HUES48 (cell line): ENCODE data around the gene PLXDC2.

Experiments
- H3K27ac ChIP-seq: one replicate; pipeline ENCODE4 v1.7.0; 2013; ENCODE audit warnings: low read depth, low read length, inconsistent platforms
- H3K27me3 ChIP-seq: 2 replicates; pipeline ENCODE4 v1.6.1; 2013; ENCODE audit warnings: mild to moderate bottlenecking, low read length; ENCODE audit not compliant: control insufficient read depth, insufficient read depth
- H3K36me3 ChIP-seq: 2 replicates; pipeline ENCODE4 v1.6.1; 2013; ENCODE audit warnings: low read length; ENCODE audit not compliant: control insufficient read depth, insufficient read depth
- H3K4me1 ChIP-seq: 2 replicates; pipeline ENCODE4 v1.6.1; 2013; ENCODE audit warnings: mild to moderate bottlenecking, low read length; ENCODE audit not compliant: control insufficient read depth, insufficient read depth
- H3K4me3 ChIP-seq: 2 replicates; pipeline ENCODE4 v1.5.1; 2013; ENCODE audit warnings: mild to moderate bottlenecking, low read depth, low read length
- H3K9ac ChIP-seq: 2 replicates; pipeline ENCODE4 v1.6.1; 2013; ENCODE audit warnings: mild to moderate bottlenecking, low read depth, low read length, moderate library complexity
- H3K9me3 ChIP-seq: 2 replicates; pipeline ENCODE4 v1.6.1; 2013; ENCODE audit warnings: low read length; ENCODE audit not compliant: control insufficient read depth, insufficient read depth

The PLXDC2 gene

DNA sequence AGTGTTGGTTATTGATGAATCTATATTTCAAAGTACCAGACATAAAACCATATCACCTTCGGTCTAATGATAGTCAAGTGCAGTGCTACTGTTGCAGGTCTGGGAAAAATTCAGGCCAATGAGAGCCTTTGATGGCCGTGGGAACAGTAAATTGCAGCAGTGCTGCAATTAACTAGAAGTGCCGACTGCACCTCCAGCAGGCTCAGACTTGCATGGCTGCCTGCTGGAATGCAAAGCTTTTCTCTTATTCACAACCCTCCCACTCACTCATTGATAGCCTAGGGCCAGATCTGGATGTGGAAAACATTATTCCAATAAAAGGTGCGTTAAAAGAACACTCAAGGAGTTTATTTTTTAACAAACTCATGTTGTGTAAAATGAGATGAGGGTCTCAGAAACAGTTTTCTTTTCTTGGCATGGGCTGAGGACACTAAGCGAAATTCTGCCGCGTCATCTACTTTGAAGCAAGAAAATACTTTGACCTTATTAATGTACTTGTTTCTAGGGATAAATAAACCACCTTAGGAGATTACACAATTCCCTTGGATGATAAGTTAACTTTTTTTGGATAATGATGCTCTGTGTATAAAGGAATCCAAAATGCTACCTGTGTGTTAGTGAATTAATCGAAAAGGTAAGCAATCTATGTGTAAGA, 17.1 kb downstream of the PLXDC2 start:
- Histone ChIP-seq H3K4me1 (peaks cover 55% of the 10 kb centered on the region), H3K36me3 (no peaks in the 10 kb centered on the region), H3K27me3 (no peaks in the 10 kb centered on the region), H3K4me3 (no peak overlapping the region), H3K9ac (no peak overlapping the region), H3K27ac (peak overlapping the region; percentile 55), H3K9me3 (no peaks in the 10 kb centered on the region)

DNA sequence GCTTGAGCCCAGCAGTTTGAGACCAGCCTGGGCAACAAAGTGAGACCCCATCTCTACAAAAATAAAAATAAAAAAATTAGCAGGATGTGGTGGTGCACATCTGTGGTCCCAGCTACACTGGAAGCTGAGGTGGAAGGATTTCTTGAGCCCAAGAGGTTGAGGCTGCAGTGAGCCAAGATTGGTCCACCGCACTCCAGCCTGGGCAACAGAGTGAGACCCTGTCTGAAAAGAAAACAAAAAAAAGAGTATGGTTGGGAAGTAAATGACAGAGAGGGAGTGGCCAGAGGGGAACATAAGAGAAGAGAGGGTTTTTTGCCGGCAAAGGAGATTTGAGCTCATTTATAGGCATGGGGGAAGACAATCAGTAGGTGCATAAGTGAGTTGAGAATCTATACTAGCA, 19.7 kb downstream of the PLXDC2 start:
- H3K9ac ChIP-seq = no peak overlapping the region
- H3K36me3 ChIP-seq = no peaks in the 10 kb centered on the region
- no peaks in the 10 kb centered on the region for H3K9me3 ChIP-seq
- H3K4me1 ChIP-seq = peaks cover 49% of the 10 kb centered on the region
- H3K4me3 ChIP-seq = no peak overlapping the region
- no peak overlapping the region for H3K27ac ChIP-seq
- no peaks in the 10 kb centered on the region for H3K27me3 ChIP-seq

DNA sequence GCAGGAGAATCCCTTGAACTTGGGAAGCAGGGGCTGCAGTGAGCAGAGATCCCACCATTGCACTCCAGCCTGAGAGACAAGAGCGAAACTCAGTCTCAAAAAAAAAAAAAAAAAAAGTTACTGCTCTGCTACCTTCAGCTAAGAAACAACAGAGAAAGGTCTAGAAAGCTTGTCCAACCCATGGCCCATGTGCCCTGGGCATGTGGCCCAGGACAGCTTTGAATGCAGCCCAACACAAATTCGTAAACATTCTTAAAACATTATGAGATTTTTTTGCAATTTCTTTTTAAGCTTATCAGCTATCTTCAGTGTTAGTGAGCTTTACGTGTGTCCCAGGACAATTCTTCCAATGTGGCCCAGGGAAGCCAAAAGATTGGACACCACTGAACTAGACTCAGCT, 22.9 kb downstream of the PLXDC2 start:
- Histone ChIP-seq H3K4me1 (peaks cover 51% of the 10 kb centered on the region), H3K4me3 (no peak overlapping the region), H3K36me3 (no peaks in the 10 kb centered on the region), H3K9ac (no peak overlapping the region), H3K27me3 (no peaks in the 10 kb centered on the region), H3K27ac (no peak overlapping the region), H3K9me3 (no peaks in the 10 kb centered on the region)

DNA sequence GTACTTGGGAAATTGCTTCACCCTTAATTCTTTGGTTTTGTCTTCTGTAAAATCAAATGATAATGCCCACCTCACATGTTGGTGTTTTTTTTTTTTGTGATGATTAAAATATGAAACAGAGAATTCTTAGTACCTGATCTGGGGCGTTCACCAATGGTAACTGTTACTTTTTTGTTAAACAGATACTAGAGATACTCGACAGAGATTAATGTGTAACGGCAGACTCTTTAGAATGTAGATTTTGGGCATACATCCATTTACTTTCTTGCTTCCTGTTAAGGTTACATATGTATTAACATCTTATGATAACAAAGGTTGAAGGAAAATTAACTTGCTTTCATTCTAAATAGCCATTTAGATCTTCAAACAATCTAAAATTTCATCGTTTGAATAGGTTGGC, 23.3 kb downstream of the PLXDC2 start:
- Histone ChIP-seq H3K27ac (peak overlapping the region; percentile 25), H3K9ac (no peak overlapping the region), H3K4me3 (no peak overlapping the region), H3K9me3 (no peaks in the 10 kb centered on the region), H3K36me3 (no peaks in the 10 kb centered on the region), H3K4me1 (peaks cover 51% of the 10 kb centered on the region), H3K27me3 (no peaks in the 10 kb centered on the region)

DNA sequence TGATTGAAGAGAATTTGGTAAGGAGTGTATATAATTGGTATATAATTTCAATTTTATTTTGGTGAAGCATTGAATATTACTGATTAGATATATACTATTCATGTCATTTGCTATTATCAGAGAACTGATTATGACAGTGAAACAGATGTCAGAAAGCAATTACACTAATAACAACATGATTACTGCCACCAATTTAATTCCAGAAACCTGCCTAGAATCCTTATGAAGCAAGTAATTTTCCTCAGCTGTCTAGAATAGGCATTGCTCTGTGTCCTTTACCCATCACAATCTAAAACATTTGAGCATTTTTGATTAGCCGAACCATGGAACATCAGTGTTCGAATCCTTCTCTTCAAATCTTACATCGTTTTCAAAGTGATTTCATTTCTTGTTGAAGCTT, 24.5 kb downstream of the PLXDC2 start:
- Histone ChIP-seq H3K4me3 (no peak overlapping the region), H3K27me3 (no peaks in the 10 kb centered on the region), H3K9me3 (no peaks in the 10 kb centered on the region), H3K27ac (no peak overlapping the region), H3K9ac (no peak overlapping the region), H3K36me3 (no peaks in the 10 kb centered on the region), H3K4me1 (peaks cover 58% of the 10 kb centered on the region)

DNA sequence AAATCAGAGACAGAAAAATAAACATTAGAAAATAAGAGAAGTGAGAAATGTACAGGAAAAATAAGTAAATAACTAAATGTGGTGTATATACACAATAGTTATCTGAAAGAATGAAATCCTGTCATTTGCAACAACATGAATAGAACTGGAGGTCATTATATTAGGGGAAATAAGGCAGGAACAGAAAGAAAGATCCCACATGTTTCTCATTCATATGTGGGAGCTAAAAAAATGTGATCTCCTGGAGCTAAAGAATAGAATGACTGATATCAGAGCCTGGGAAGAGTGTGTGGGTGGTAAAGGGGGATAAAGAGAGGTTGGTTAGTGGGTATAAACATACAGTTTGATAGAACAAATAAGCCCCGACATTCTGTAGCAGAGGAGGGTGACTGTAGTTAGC, 27.3 kb downstream of the PLXDC2 start:
- 0 out of 2 replicates have a peak overlapping the region, but pooled peaks have one; percentile 5 for H3K4me3 ChIP-seq
- H3K9me3 ChIP-seq = no peaks in the 10 kb centered on the region
- no peak overlapping the region for H3K9ac ChIP-seq
- no peaks in the 10 kb centered on the region for H3K27me3 ChIP-seq
- peak overlapping the region; percentile 52 for H3K27ac ChIP-seq
- no peaks in the 10 kb centered on the region for H3K36me3 ChIP-seq
- H3K4me1 ChIP-seq = peaks cover 60% of the 10 kb centered on the region

DNA sequence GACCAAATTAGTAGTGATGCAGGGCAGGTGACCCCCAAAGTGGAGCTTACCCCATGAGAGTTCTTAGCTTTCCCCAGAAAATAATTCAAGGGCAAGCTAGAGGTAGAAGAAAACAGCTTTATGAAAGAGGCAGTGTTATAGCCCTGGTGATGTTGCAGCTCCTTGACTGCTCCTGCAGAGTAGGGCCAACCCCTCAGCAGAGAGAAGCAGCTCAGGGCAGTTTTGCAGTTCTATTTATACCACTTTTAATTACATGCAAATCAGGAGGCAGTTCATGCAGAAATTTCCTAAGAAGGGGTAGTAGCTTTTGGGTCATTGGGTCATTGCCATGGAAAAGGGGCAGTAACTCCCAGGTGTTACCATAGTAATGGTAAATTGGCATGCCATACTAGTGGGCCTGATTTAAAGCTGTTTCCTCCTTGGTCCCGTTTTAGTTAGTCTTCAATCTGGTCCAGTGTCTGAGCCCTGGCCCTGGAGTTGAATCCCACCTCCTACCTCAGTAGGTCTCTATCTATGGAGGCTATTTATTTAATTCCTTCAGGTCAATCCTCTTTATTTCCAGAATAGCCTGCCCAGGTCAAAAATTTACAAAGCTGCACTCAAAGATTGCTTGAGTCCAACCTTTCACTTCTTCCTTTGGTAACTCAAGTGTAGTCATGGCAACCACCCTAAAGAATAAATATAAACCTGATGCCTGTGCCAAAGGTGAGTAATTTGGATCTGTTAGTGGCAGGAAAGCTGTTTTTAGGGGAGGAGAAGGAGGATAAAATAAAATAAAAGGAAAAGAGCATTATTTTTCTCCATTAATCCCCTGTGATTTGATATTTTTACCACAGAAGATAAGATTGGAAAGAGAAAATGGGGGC, 29.5 kb downstream of the PLXDC2 start:
- H3K36me3 ChIP-seq = no peaks in the 10 kb centered on the region
- no peak overlapping the region for H3K4me3 ChIP-seq
- H3K27me3 ChIP-seq = no peaks in the 10 kb centered on the region
- H3K9me3 ChIP-seq = no peaks in the 10 kb centered on the region
- no peak overlapping the region for H3K9ac ChIP-seq
- peaks cover 50% of the 10 kb centered on the region for H3K4me1 ChIP-seq
- H3K27ac ChIP-seq = no peak overlapping the region

DNA sequence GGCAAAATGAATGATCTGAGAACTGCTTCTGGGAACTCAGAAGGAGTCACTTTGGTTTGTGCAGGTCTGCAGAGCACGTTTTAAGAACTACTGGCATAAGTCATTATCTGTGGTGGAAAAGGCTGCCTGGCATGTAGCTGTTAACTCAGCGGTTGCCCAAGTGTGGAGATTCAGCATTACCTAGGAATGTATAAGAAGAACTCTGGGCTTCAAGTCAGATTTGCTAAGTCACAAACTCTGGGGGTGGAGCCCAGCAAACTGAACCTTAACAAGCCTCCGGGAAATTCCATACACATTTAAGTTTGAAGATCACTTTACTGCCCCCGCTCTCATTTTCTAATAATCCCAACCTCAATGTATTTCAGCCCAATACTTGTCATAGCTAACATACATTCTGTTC, 31.1 kb downstream of the PLXDC2 start:
- no peak overlapping the region for H3K27ac ChIP-seq
- H3K4me1 ChIP-seq = peaks cover 48% of the 10 kb centered on the region
- H3K4me3 ChIP-seq = no peak overlapping the region
- no peaks in the 10 kb centered on the region for H3K36me3 ChIP-seq
- no peaks in the 10 kb centered on the region for H3K27me3 ChIP-seq
- H3K9ac ChIP-seq = no peak overlapping the region
- H3K9me3 ChIP-seq = no peaks in the 10 kb centered on the region

DNA sequence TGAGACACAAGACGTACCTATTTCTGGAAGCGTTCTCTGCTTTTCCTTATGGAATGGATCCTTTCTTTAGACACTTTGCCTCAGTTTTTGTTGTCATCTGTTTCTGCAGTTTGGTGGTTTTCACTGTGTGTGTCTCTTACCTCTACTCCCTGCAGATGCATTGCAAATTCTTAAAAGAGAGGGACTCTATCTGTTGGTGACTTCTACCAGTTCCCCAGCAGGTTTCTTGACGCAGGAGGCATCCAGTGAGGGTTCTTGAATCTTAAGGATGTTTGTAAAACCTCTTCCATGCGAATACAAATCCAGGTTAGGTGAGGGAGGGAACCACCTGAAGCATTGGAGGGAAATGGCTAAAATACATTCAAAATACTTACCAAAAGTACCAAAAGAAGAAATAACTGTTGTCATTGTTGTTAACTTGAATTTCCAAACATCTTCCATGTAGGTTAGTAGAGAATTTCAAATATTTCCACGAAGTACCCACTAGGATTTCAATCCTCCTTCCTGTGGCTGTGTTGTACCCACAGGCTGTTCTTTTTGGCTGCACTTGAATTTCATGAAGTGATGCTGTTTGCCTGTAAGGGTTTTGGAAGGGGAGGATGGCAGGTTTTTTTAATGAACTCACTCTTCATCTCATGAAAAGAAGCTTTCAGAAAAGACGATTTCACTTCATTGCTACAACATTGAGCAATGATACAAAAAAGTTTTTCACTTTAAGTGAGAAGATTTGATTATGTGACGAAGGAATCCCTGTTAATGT, 32.2 kb downstream of the PLXDC2 start:
- H3K9me3 ChIP-seq = no peaks in the 10 kb centered on the region
- H3K9ac ChIP-seq = no peak overlapping the region
- H3K27ac ChIP-seq = peak overlapping the region; percentile 8
- peaks cover 37% of the 10 kb centered on the region for H3K4me1 ChIP-seq
- H3K4me3 ChIP-seq = no peak overlapping the region
- no peaks in the 10 kb centered on the region for H3K27me3 ChIP-seq
- no peaks in the 10 kb centered on the region for H3K36me3 ChIP-seq

DNA sequence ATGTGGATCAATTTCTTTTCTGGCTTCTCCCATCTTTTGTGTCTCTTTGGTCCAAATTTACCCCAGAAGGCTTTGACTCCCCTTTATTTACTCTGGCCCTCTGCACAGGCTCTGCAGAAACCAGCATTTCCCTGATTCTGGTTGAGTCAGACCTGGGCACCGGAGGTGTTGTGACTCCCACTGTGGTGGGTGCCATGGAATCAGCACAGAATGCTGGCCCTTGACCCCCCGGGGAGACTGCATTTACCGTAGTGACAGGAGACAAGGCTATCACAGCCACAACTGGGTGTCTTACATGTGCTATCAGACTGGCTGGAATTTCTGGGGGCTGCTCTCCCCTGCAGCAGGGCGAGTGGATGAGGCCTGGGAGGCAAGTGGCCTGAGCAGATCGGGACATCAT, 37.6 kb downstream of the PLXDC2 start:
- no peak overlapping the region for H3K9ac ChIP-seq
- H3K36me3 ChIP-seq = no peaks in the 10 kb centered on the region
- H3K4me3 ChIP-seq = no peak overlapping the region
- no peaks in the 10 kb centered on the region for H3K27me3 ChIP-seq
- peaks cover 3% of the 10 kb centered on the region for H3K4me1 ChIP-seq
- H3K27ac ChIP-seq = no peak overlapping the region
- H3K9me3 ChIP-seq = no peaks in the 10 kb centered on the region

DNA sequence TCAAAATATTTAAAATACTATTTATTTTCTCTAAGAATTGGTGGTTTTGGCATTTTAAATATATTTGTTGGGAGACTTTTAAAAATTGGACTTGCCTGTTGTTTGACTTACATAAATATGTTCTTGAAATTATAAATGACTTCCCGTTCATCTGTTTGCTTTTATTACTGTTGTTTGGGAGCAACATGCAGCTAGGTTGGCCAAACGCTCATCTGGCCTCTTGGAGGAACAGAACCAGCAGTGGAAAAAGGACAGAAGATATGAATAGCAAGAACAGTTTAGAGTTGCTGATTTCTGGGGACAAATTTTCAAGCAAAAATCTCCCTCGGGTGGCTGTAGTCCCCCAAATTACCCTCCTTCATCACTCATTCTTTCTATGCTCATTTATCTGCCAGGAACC, 41.6 kb downstream of the PLXDC2 start:
- Histone ChIP-seq H3K27me3 (no peaks in the 10 kb centered on the region), H3K4me3 (no peak overlapping the region), H3K36me3 (no peaks in the 10 kb centered on the region), H3K9me3 (no peaks in the 10 kb centered on the region), H3K4me1 (peaks cover 3% of the 10 kb centered on the region; the same call in 1 of the 2 replicates), H3K27ac (no peak overlapping the region), H3K9ac (no peak overlapping the region)
